Sigmoid colon (tissue), 4 donors: Measurements from ENCODE around the gene DLGAP4.

ENCODE experiments used
- EP300 ChIP-seq, 4 donors: sonication (generic); formaldehyde crosslinking; IDR thresholded peaks; one replicate each; pipeline ENCODE4 v1.6.1; 2017; ENCODE audit warnings: antibody characterized with exemption in 4 of 4
- POLR2A ChIP-seq, 2 donors: fragments of 450-650 bp; IDR thresholded peaks; one replicate each; pipeline ENCODE4 v1.6.1; 2016; ENCODE audit warnings: antibody characterized with exemption in 2 of 2, mild to moderate bottlenecking in 2 of 2, moderate library complexity in 2 of 2
- POLR2AphosphoS5 ChIP-seq, 4 donors: sonication (generic); formaldehyde crosslinking; IDR thresholded peaks; one replicate each; pipeline ENCODE4 v1.6.1; 2017; ENCODE audit warnings: antibody characterized with exemption in 4 of 4
- TF ChIP-seq, protein P1 (sequence below), 4 experiments: fragments of 450-650 bp in 3 of 4; fragments of 200-600 bp in 1 of 4; IDR thresholded peaks; one replicate each; pipeline ENCODE4 v1.5.1; 2016 to 2019; ENCODE audit warnings: antibody characterized with exemption in 4 of 4, mild to moderate bottlenecking in 3 of 4, moderate library complexity in 2 of 4

DNA sequence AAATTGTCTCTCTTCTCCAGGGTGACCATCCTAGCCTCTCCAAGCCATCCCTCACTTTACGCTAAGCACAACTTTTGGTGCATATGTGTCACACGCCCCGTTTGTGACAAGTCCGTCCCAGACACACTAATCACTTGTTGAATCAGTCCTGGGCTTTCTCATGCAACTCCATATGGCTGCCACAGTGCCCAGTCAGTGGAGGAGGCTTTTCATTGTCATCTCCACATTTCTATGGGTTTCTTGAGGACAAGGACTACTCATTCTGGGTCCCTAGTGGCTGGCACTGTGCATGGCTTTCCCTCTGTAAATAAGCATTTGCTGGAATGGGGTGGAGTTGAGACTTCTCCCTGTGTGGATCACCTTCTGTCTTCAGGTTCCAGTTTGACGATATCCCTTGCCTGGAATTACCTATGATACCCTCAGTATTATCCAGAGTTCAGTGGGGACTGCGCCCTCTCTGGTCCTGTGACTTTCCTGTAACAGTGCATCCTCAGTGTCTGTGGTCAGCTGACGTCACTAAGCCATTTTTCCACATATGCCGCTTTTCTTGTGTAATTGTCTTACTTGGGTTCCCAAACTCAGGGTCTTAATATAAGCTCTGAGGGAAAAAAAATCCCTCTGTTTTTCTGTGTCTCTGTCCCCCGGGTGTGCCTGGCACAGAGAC is 175.4 kb downstream of the DLGAP4 start:
- no peak for TF ChIP-seq POLR2A (IDR thresholded peaks at IDR 0.05)
- TF ChIP-seq, protein P1, sequence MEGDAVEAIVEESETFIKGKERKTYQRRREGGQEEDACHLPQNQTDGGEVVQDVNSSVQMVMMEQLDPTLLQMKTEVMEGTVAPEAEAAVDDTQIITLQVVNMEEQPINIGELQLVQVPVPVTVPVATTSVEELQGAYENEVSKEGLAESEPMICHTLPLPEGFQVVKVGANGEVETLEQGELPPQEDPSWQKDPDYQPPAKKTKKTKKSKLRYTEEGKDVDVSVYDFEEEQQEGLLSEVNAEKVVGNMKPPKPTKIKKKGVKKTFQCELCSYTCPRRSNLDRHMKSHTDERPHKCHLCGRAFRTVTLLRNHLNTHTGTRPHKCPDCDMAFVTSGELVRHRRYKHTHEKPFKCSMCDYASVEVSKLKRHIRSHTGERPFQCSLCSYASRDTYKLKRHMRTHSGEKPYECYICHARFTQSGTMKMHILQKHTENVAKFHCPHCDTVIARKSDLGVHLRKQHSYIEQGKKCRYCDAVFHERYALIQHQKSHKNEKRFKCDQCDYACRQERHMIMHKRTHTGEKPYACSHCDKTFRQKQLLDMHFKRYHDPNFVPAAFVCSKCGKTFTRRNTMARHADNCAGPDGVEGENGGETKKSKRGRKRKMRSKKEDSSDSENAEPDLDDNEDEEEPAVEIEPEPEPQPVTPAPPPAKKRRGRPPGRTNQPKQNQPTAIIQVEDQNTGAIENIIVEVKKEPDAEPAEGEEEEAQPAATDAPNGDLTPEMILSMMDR (IDR thresholded peaks at IDR 0.05), result no peak
- no peak for TF ChIP-seq EP300 (IDR thresholded peaks at IDR 0.05)
- TF ChIP-seq POLR2AphosphoS5 (IDR thresholded peaks at IDR 0.05), result no peak
